K562 (cell line): ENCODE measurements around the gene EEF1AKMT1. TPM values are rescaled to one million over a fixed set of nuclear protein-coding genes. Genes with fewer than 3 reads are reported as not detected.

Experiments used
- MAFG ChIP-seq: fragments of 450-650 bp; conservative IDR thresholded peaks from 2 replicates; pipeline ENCODE4 v1.6.1; 2016; ENCODE audit warnings: missing genetic modification characterization, missing compliant biosample characterization
- NFIC ChIP-seq: fragments of 450-650 bp; IDR thresholded peaks from 2 replicates; pipeline ENCODE4 v1.6.1; 2017; ENCODE audit warnings: mild to moderate bottlenecking, inconsistent platforms
- RBM39 ChIP-seq: fragments of 200-400 bp; formaldehyde crosslinking; optimal IDR thresholded peaks from 2 replicates; pipeline ENCODE3; 2018; ENCODE audit warnings: low read depth, low read length
- TSHZ1 ChIP-seq: fragments of 250-450 bp; sonication (Bioruptor Pico); IDR thresholded peaks from 2 replicates; pipeline ENCODE4 v1.4.0; 2020; ENCODE audit warnings: mild to moderate bottlenecking, moderate library complexity
- ZBTB7A ChIP-seq: IDR thresholded peaks from 2 replicates; pipeline ENCODE4 v1.6.1; 2011; ENCODE audit warnings: low read depth, mild to moderate bottlenecking, low read length, moderate library complexity, borderline replicate concordance; ENCODE audit not compliant: control insufficient read depth
- ZHX1 ChIP-seq: fragments of 150-350 bp; conservative IDR thresholded peaks from 2 replicates; pipeline ENCODE4 v1.6.1; 2014; ENCODE audit warnings: low read length
- ZMIZ1 ChIP-seq, 2 experiments: fragments of 150-350 bp in 1 of 2; IDR thresholded peaks; 2 replicates each; pipeline ENCODE4 v1.6.1; 2012 to 2016; ENCODE audit warnings: low read depth in 2 of 2, low read length in 2 of 2, mild to moderate bottlenecking in 1 of 2, moderate library complexity in 1 of 2
- polyA plus RNA-seq, 8 experiments: library from polyadenylated mRNA; depleted of rRNA in 4 of 8; stranded (reverse) in 5 of 8; unstranded in 3 of 8; fragments of >200 nt; fragmentation: Nextera tagmentation in 2 of 8; fragmentation: Illumina TruSeq in 1 of 8; extraction: Ambion mirVana in 2 of 8; extraction: Trizol in 1 of 8; gene quantifications; 2 replicates each; pipeline versions ENCODE4 v1.2.1 to v1.2.3, GENCODE V29; 2011 to 2014; ENCODE audit warnings: inconsistent platforms in 1 of 8, missing spikeins in 1 of 8
- total RNA-seq, 7 experiments: library from RNA; depleted of rRNA in 6 of 7; stranded (reverse); fragments of >200 nt in 6 of 7; fragmentation: Illumina TruSeq in 2 of 7; extraction: Trizol in 2 of 7; gene quantifications; 2 replicates each; pipeline versions ENCODE4 v1.2.1 to v1.2.3, GENCODE V29; 2011 to 2021; ENCODE audit warnings: low replicate concordance in 1 of 7
- TF ChIP-seq, protein P1 (sequence below): fragments of 200-800 bp; sonication (Bioruptor generic); IDR thresholded peaks from 2 replicates; pipeline ENCODE4 v1.6.1; 2016; ENCODE audit warnings: missing genetic modification characterization, missing compliant biosample characterization

Gene EEF1AKMT1
- total and polyA plus RNA-seq, 9 of the 15 experiments (the other 6 are each of a cell fraction or from before 2014, with no cell fraction given), result 5.3 to 36.3 (median 7.9) TPM

GRCh38 chr13:20799726-20800416 lies 26.1 kb upstream of the EEF1AKMT1 start (continued):
- no peak for TF ChIP-seq ZHX1
- no peak for TF ChIP-seq ZBTB7A
- no peak for TF ChIP-seq RBM39
- TF ChIP-seq MAFG, result no peak
- no peak for TF ChIP-seq ZMIZ1 (IDR thresholded peaks at IDR 0.05; ENCODE audit: low read depth in 2 of 2, low read length in 2 of 2)
- TF ChIP-seq, protein P1, sequence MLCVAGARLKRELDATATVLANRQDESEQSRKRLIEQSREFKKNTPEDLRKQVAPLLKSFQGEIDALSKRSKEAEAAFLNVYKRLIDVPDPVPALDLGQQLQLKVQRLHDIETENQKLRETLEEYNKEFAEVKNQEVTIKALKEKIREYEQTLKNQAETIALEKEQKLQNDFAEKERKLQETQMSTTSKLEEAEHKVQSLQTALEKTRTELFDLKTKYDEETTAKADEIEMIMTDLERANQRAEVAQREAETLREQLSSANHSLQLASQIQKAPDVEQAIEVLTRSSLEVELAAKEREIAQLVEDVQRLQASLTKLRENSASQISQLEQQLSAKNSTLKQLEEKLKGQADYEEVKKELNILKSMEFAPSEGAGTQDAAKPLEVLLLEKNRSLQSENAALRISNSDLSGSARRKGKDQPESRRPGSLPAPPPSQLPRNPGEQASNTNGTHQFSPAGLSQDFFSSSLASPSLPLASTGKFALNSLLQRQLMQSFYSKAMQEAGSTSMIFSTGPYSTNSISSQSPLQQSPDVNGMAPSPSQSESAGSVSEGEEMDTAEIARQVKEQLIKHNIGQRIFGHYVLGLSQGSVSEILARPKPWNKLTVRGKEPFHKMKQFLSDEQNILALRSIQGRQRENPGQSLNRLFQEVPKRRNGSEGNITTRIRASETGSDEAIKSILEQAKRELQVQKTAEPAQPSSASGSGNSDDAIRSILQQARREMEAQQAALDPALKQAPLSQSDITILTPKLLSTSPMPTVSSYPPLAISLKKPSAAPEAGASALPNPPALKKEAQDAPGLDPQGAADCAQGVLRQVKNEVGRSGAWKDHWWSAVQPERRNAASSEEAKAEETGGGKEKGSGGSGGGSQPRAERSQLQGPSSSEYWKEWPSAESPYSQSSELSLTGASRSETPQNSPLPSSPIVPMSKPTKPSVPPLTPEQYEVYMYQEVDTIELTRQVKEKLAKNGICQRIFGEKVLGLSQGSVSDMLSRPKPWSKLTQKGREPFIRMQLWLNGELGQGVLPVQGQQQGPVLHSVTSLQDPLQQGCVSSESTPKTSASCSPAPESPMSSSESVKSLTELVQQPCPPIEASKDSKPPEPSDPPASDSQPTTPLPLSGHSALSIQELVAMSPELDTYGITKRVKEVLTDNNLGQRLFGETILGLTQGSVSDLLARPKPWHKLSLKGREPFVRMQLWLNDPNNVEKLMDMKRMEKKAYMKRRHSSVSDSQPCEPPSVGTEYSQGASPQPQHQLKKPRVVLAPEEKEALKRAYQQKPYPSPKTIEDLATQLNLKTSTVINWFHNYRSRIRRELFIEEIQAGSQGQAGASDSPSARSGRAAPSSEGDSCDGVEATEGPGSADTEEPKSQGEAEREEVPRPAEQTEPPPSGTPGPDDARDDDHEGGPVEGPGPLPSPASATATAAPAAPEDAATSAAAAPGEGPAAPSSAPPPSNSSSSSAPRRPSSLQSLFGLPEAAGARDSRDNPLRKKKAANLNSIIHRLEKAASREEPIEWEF (CRISPR knock-in tag), result no peak
- TF ChIP-seq NFIC, result no peak
- no peak for TF ChIP-seq TSHZ1 (CRISPR knock-in tag)
